VCaP (cell line): Measurements from ENCODE around the gene HNRNPA2B1.

ENCODE experiments used
- H3K27ac ChIP-seq: fragments of 450-650 bp; 2 replicates; pipeline ENCODE4 v1.5.1; 2017
- TF ChIP-seq, protein P1 (sequence below): fragments of 450-650 bp; conservative IDR thresholded peaks from 2 replicates; pipeline ENCODE4 v1.5.1; 2017; ENCODE audit warnings: mild to moderate bottlenecking, moderate library complexity

The HNRNPA2B1 gene

DNA sequence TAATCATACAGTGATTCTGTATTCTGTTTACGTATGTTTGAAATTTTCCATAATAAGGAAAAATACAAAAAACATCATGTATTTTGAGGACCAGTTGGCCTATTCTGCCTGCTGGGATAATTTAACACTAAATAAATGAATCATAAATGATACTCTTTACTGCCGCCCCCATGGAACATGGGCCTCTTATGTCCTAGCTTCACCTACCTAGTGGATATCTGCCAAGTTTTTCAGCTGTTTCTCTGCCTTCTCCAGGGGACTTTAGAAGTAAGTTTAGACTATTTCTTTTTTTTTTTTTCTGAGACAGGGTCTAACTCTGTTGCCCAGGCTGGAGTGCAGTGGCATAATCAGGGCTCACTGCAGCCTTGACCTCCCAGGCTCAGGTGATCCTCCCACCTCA, 38.1 kb downstream of the HNRNPA2B1 start:
- H3K27ac ChIP-seq = no peak overlapping the region
- TF ChIP-seq, protein P1, sequence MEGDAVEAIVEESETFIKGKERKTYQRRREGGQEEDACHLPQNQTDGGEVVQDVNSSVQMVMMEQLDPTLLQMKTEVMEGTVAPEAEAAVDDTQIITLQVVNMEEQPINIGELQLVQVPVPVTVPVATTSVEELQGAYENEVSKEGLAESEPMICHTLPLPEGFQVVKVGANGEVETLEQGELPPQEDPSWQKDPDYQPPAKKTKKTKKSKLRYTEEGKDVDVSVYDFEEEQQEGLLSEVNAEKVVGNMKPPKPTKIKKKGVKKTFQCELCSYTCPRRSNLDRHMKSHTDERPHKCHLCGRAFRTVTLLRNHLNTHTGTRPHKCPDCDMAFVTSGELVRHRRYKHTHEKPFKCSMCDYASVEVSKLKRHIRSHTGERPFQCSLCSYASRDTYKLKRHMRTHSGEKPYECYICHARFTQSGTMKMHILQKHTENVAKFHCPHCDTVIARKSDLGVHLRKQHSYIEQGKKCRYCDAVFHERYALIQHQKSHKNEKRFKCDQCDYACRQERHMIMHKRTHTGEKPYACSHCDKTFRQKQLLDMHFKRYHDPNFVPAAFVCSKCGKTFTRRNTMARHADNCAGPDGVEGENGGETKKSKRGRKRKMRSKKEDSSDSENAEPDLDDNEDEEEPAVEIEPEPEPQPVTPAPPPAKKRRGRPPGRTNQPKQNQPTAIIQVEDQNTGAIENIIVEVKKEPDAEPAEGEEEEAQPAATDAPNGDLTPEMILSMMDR = no peak

DNA sequence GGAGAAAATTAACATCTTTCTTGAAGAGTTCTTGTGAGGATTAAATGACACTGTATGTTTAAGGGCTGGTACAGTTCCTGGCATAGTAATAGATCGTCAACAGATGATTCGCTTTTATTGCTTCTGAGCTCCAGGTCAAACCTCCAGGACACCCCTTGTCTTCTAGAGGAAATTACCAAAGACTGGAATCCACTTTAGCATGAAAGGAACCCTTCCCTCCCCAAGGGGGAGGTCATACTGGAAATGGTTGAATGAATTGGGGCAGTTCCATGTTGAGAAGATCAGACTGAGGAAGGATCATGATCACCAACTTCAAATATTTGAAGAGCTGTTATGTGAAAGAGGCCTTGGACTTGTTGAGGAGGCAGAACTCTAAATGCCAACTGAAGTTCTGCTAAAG, 39.6 kb downstream of the HNRNPA2B1 start:
- TF ChIP-seq, protein P1 = no peak
- no peak overlapping the region for H3K27ac ChIP-seq

DNA sequence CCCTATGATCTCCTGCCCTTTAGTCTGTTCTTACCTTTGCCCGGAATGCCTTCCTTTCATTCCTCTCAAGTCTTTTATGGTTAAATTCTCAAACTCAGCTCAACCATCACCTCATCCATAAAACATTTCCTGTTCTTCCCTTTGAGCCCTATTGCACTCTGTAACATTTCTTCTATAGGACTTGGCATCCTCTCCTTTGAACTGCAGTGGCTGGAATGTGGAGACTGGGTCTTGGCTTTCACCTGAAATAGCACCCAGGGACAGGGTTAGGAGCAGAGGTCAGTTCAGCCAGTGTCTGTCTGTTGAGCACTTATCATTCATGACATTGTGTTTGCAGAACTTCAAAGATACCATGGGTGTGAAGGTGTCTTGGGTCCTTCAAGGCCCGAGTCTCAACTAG, 41.3 kb downstream of the HNRNPA2B1 start:
- TF ChIP-seq, protein P1 = no peak
- H3K27ac ChIP-seq = no peak overlapping the region; the same call in 1 of the 2 replicates

DNA sequence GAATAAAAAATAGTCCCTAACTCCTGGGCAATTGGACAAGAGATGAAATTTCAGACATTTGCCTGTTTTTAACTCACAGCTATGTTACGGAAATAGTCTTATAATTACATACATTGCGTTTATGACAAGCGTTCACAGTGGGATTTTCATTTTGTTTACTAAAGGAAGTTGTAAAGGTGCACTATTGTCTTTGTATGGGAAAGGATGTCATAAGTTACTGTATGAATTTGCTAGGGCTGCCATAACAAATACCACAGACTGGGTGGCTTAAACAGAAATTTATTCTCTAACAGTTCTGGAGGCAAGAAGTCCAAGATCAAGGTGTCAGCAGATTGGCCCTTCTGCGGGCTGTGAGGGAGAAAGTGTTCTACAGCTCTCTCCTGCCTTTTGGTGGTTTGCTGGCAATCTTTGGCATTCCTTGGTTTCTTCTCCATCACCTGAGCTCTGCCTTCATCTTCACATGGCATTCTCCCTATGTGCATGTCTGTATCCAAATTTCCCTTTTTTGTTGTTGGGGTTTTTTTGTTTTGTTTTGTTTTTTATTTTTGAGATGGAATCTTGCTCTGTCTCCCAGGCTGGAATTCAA, 42.9 kb downstream of the HNRNPA2B1 start:
- TF ChIP-seq, protein P1 = no peak
- H3K27ac ChIP-seq = peak overlapping the region; percentile 69

DNA sequence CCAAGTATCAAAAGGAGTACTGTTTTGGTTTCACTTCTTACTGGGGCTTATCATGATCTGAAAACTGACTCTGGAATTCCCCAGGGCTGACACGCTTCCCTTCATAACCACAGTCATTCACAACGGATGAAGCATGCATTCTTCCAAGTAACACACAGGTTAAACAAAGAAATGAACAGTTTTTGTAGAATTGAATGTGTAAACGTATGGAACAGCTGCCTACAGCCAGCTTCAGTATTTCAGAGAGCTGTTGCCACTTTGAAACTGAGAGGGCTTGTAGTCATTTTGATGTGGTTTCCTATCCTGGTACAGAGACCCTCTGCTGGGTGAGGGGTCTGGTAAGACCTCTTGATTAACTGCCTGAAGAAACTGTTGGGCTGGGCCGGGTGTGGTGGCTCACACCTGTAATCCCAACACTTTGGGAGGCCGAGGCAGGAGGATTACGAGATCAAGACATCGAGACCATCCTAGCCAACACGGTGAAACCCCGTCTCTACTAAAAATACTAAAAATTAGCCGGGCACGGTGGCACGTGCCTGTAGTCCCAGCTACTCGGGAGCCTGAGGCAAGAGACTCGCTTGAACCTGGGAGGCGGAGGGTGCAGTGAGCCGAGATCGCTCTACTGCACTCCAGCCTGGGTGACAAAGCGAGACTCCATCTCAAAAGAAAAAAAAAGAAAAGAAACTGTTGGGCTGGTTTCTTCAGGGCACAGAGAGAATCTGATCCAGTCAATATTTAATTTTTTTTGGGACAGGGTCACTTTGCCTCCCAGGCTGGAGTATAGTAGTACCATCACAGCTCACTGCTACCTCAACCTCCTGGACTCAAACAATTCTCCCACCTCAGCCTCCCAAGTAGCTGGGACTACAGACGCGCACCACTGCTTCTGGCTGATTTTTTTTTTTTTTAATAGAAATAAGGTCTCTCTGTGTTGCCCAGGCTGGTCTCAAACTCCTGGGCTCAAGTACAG, 43.8 kb downstream of the HNRNPA2B1 start:
- peak overlapping the region; percentile 69 for H3K27ac ChIP-seq
- TF ChIP-seq, protein P1 = no peak

DNA sequence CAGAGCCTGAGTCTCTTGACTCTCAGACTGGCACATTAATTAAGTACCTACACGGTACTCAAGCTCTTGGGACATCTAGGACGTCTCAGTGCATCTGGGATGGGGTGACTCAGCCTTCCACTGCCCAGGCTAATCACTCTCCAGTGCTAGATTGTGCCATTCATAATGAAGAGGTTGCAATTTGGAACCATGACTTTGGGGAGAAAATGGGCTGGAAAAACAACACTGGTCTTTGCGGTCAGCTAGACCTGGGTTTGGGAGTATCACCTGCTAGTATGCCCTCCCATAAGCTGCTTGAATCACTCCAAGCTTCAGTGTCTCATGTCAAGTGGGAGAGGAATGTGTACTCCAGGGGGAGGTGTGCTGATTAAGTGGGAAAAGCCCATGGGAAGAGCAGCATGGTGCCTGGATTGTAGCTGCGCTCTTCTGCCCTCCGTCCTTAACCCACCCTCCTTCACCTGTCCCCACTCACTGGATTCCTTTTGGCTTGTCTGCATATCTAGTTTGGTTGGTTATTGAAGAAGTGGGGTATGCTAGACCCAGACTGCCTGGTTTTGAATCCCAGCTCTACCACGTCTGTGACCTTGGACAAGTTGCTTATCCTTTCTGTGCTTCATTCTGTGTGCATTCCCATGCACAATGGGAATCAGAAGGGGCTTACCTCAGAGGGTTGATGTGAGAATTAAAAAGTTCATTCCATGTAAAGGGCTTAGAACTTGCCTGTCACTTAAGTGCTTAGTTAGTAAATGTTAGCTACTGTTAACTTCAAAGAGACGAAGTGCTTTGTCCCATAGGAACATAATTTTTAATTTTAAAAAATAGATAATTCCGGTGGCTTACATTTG, 44.8 kb downstream of the HNRNPA2B1 start:
- peak overlapping the region; percentile 69; the same call in 1 of the 2 replicates for H3K27ac ChIP-seq
- TF ChIP-seq, protein P1 = no peak
